Mesenchymal stem cell (in vitro differentiated cells and primary cell): Measurements from ENCODE around the gene TTC7B.

ENCODE experiments used
- DNase-seq: peaks from one replicate; pipeline ENCODE4 v3.0.0-alpha.2; 2013
- H2AFZ ChIP-seq: one replicate; pipeline ENCODE4 v1.6.1; 2013; ENCODE audit warnings: low read depth, mild to moderate bottlenecking, control low read depth, inconsistent platforms, low read length, moderate library complexity
- H2AK5ac ChIP-seq: 2 replicates; pipeline ENCODE4 v1.6.1; 2013; ENCODE audit warnings: low read length, moderate library complexity, mild to moderate bottlenecking, inconsistent platforms; ENCODE audit not compliant: severe bottlenecking
- H2BK120ac ChIP-seq: one replicate; pipeline ENCODE4 v1.6.1; 2013; ENCODE audit warnings: low read depth, mild to moderate bottlenecking, inconsistent platforms, low read length, moderate library complexity
- H2BK12ac ChIP-seq, 2 experiments: one replicate each; pipeline ENCODE4 v1.6.1; 2013; ENCODE audit warnings: inconsistent platforms in 2 of 2, low read length in 2 of 2, mild to moderate bottlenecking in 2 of 2, moderate library complexity in 2 of 2, control low read depth in 1 of 2
- H2BK15ac ChIP-seq: one replicate; pipeline ENCODE4 v1.6.1; 2013; ENCODE audit warnings: mild to moderate bottlenecking, low read depth, inconsistent platforms; ENCODE audit not compliant: poor library complexity, severe bottlenecking
- H2BK5ac ChIP-seq: 2 replicates; pipeline ENCODE4 v1.6.1; 2013; ENCODE audit warnings: low read depth, mild to moderate bottlenecking, low read length, control low read depth, inconsistent platforms; ENCODE audit not compliant: poor library complexity, severe bottlenecking
- H3K14ac ChIP-seq, 2 experiments: one replicate each; pipeline ENCODE4 v1.6.1; 2013; ENCODE audit warnings: inconsistent platforms in 2 of 2, low read length in 2 of 2, control low read depth in 1 of 2, mild to moderate bottlenecking in 1 of 2, moderate library complexity in 1 of 2
- H3K18ac ChIP-seq, 2 experiments: one replicate each; pipeline ENCODE4 v1.6.1; 2013; ENCODE audit warnings: inconsistent platforms in 2 of 2, low read length in 2 of 2, control low read depth in 1 of 2, low read depth in 1 of 2, mild to moderate bottlenecking in 1 of 2
- H3K23ac ChIP-seq, 2 experiments: one replicate each; pipeline ENCODE4 v1.6.1; 2013; ENCODE audit warnings: inconsistent platforms in 2 of 2, low read length in 2 of 2, mild to moderate bottlenecking in 2 of 2, moderate library complexity in 2 of 2, control low read depth in 1 of 2
- H3K27ac ChIP-seq: 2 replicates; pipeline ENCODE4 v1.5.1; 2013; ENCODE audit warnings: mild to moderate bottlenecking, moderate library complexity, low read length, control low read depth, inconsistent platforms; ENCODE audit not compliant: poor library complexity, severe bottlenecking
- H3K27me3 ChIP-seq, 2 experiments: 2 replicates each; pipeline versions ENCODE4 v1.6.1 to v1.7.0; 2013; ENCODE audit warnings: low read length in 2 of 2, mild to moderate bottlenecking in 2 of 2, moderate library complexity in 2 of 2, control low read depth in 1 of 2, inconsistent platforms in 1 of 2; ENCODE audit not compliant: control insufficient read depth in 1 of 2, insufficient read depth in 1 of 2
- H3K36me3 ChIP-seq, 2 experiments: 2 replicates each; pipeline versions ENCODE4 v1.6.1 to v1.7.0; 2013; ENCODE audit warnings: low read length in 2 of 2, control low read depth in 1 of 2, inconsistent platforms in 1 of 2, low read depth in 1 of 2, mild to moderate bottlenecking in 1 of 2; ENCODE audit not compliant: insufficient read depth in 2 of 2, control insufficient read depth in 1 of 2
- H3K4ac ChIP-seq, 2 experiments: one replicate each; pipeline ENCODE4 v1.6.1; 2013; ENCODE audit warnings: inconsistent platforms in 2 of 2, low read length in 2 of 2, mild to moderate bottlenecking in 2 of 2, moderate library complexity in 2 of 2, control low read depth in 1 of 2, low read depth in 1 of 2
- H3K4me1 ChIP-seq: 2 replicates; pipeline ENCODE4 v1.6.1; 2013; ENCODE audit warnings: low read depth, low read length, control low read depth; ENCODE audit not compliant: control insufficient read depth, insufficient read depth
- H3K4me2 ChIP-seq: 2 replicates; pipeline ENCODE4 v1.6.1; 2013; ENCODE audit warnings: low read length, mild to moderate bottlenecking, inconsistent platforms; ENCODE audit not compliant: poor library complexity, severe bottlenecking
- H3K4me3 ChIP-seq, 2 experiments: 2 replicates each; pipeline versions ENCODE4 v1.5.1 to v1.7.0; 2013; ENCODE audit warnings: low read length in 2 of 2, mild to moderate bottlenecking in 2 of 2, control low read depth in 1 of 2, low read depth in 1 of 2; ENCODE audit not compliant: insufficient read depth in 1 of 2
- H3K79me1 ChIP-seq: replicated peaks from 2 replicates; pipeline ENCODE4 v1.6.1; 2013; ENCODE audit warnings: mild to moderate bottlenecking, control low read depth, low read length, inconsistent platforms; ENCODE audit not compliant: poor library complexity, severe bottlenecking
- H3K9ac ChIP-seq: 2 replicates; pipeline ENCODE4 v1.7.0; 2013; ENCODE audit warnings: mild to moderate bottlenecking, low read length, moderate library complexity
- H3K9me3 ChIP-seq: 2 replicates; pipeline ENCODE4 v1.7.0; 2013; ENCODE audit warnings: mild to moderate bottlenecking, low read length; ENCODE audit not compliant: control insufficient read depth
- H4K8ac ChIP-seq: one replicate; pipeline ENCODE4 v1.6.1; 2013; ENCODE audit warnings: inconsistent platforms, mild to moderate bottlenecking, low read length, moderate library complexity
- H4K91ac ChIP-seq: one replicate; pipeline ENCODE4 v1.6.1; 2013; ENCODE audit warnings: mild to moderate bottlenecking, low read length, inconsistent platforms
- WGBS: methylation state at CpG from one replicate; pipeline ENCODE4 v1.1.7; 2013; ENCODE audit warnings: mixed read lengths; 5-methylcytosine and 5-hydroxymethylcytosine counted together

TTC7B gene

DNA sequence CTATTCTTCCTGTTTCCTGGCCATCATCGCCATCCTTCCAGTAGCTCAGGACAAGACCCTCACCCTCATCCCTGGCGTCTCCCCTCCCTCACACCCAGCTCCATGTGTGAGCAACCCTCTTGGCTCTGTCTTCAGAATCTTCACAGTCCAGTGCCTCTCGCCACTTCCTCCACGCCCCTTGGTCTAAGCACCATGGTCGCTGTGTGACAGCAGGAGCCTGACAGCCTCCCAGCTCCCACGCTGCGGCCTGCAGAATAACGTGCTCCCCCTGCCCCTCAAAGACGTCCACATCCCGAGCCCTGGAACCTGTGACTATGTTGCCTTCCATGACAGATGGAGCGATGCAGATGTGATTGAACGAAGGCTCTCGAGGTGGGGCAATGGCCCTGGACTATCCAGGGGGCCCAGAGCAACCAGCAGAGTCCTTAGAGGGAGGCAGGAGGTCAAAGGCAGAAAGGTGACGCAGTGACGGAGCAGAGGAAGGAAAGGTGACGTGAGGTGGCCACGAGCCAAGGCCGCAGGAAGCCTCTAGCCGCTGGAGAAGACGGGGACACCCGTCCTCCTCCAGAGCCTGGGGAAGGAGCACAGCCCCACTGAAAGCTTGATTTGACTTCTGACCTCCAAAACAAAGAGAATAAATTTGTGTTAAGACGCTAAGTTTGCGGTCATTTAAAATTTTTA lies 279.6 kb downstream of the TTC7B start:
- Histone ChIP-seq H3K4me1 (peaks cover 21% of the 10 kb centered on the region), H4K91ac (no peak overlapping the region), H3K23ac (no peak overlapping the region), H3K27me3 (no peaks in the 10 kb centered on the region), H3K36me3 (peaks cover 13 to 21% of the 10 kb centered on the region in 2 experiments), H3K9me3 (no peaks in the 10 kb centered on the region), H3K4me2 (no peak overlapping the region), H3K18ac (no peak overlapping the region), H3K4ac (no peak overlapping the region), H3K9ac (no peak overlapping the region), H2BK120ac (no peak overlapping the region), H3K4me3 (no peak overlapping the region), H2BK12ac (no peak overlapping the region), H3K14ac (no peak overlapping the region), H2BK5ac (no peak overlapping the region), H3K27ac (no peak overlapping the region), H2BK15ac (no peak overlapping the region), H2AFZ (no peak overlapping the region), H2AK5ac (no peak overlapping the region), H3K79me1 (no peaks in the 10 kb centered on the region), H4K8ac (no peak overlapping the region)
- 92% methylated on average over 23 of the region's 23 CpGs for WGBS
- DNase-seq, result no peak

DNA sequence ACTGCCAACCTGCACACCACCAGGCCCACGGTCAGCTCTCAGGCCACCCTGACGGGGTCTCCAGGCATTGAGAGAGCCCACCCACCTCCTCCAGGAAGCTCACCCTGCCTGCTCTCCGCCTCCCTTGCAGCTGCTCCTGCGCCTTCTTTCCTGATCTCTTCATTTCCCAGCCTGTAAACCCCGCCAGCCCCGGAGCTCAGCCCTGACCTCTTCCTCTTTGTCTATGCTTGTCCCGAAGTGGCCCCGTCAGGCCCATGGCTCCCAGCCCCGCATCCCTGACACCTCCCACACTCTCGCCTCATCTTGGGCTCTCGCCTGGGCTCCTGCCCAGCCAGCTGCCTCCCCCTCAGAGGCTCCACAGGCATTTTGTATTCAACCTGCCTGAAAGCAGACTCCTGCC lies 280.1 kb downstream of the TTC7B start:
- Histone ChIP-seq H3K79me1 (no peaks in the 10 kb centered on the region), H3K27ac (no peak overlapping the region), H3K9ac (no peak overlapping the region), H3K4ac (no peak overlapping the region), H2AFZ (no peak overlapping the region), H3K27me3 (no peaks in the 10 kb centered on the region), H2BK12ac (no peak overlapping the region), H3K18ac (peak overlapping the region in 1 of 2 experiments; percentile 11), H2BK120ac (no peak overlapping the region), H3K4me2 (no peak overlapping the region), H4K8ac (no peak overlapping the region), H2BK15ac (no peak overlapping the region), H3K14ac (no peak overlapping the region), H4K91ac (no peak overlapping the region), H3K4me1 (peaks cover 19% of the 10 kb centered on the region), H3K36me3 (peaks cover 9 to 18% of the 10 kb centered on the region in 2 experiments), H2AK5ac (no peak overlapping the region), H3K23ac (no peak overlapping the region), H2BK5ac (no peak overlapping the region), H3K9me3 (no peaks in the 10 kb centered on the region), H3K4me3 (no peak overlapping the region)
- DNase-seq, result no peak
- WGBS, result 91% methylated on average over 11 of the region's 11 CpGs

DNA sequence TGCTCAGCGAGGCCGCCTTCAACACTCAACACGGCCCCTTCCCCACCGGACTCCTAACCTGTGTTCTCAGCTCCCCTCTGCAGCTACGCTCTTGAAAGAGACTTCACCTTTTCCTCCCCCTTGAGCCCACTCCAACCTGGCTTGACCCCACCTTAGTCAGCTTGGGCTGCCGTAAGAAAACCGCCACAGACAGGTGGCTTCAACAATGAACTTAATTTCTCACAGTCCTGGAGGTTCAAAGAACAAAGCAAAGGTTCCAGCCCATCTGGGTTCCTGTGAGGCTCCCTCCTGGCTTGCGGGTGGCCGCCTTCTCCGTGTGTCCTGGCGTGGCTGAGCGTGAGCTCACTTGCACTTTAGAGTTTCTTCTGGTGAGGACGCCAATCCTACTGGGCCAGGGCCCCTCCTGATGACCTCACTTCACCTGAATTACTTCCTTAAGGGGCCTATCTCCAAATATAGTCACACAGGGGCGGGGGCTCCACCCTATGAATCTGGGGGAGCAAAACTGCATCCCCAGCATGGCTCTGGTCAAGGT lies 280.6 kb downstream of the TTC7B start:
- H2AFZ ChIP-seq, result no peak overlapping the region
- H3K4ac ChIP-seq, result no peak overlapping the region
- 86% methylated on average over 14 of the region's 14 CpGs for WGBS
- no peak overlapping the region for H3K27ac ChIP-seq
- H2BK12ac ChIP-seq, result no peak overlapping the region
- H3K9me3 ChIP-seq, result no peaks in the 10 kb centered on the region
- no peak overlapping the region for H3K9ac ChIP-seq
- H3K14ac ChIP-seq, result no peak overlapping the region
- peaks cover 5 to 17% of the 10 kb centered on the region in 2 experiments for H3K36me3 ChIP-seq
- no peak overlapping the region for H4K91ac ChIP-seq
- DNase-seq, result no peak
- no peaks in the 10 kb centered on the region for H3K79me1 ChIP-seq
- H3K18ac ChIP-seq, result no peak overlapping the region
- no peak overlapping the region for H2BK15ac ChIP-seq
- no peak overlapping the region for H3K23ac ChIP-seq
- no peak overlapping the region for H4K8ac ChIP-seq
- no peak overlapping the region for H3K4me3 ChIP-seq
- H3K4me1 ChIP-seq, result peaks cover 18% of the 10 kb centered on the region
- no peak overlapping the region for H2BK5ac ChIP-seq
- H2BK120ac ChIP-seq, result no peak overlapping the region
- H3K27me3 ChIP-seq, result no peaks in the 10 kb centered on the region
- H2AK5ac ChIP-seq, result no peak overlapping the region
- H3K4me2 ChIP-seq, result no peak overlapping the region

DNA sequence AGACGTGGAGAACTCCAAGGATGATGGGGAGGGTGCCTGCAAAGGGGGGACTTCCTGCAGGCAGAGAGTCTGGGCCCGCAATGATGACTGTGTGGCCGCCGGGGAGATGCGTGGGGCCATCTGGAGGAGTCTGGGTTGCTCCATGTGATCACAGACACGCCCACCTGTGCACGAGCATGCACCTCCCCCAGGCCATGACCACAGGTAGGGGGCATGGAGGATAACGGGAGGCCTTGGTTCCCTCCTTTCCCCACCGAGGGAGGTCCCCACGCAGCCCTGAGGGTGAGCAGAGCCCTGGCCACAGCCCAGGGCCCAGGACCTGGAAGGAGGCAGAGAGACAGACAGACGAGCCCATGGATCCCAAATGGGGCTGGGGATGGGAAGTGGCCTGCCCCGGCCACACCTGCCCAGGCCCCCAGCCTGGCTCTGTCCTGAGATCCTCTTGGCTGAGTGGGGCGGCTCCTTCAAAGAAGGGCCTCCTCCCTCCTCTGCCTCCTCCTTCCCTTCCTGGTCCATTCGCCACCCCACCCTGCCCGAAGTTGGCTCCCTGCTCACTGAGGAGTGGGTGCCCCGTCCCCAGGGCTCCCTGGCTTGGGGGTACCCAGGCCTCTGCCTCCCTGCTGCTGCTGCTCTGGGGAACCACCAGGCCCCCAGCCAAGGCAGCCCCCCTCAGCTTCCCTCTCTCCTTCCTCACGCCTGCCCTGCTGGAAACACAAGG lies 281.2 kb downstream of the TTC7B start:
- Histone ChIP-seq H3K27ac (no peak overlapping the region), H3K4me2 (no peak overlapping the region), H3K14ac (no peak overlapping the region), H2AK5ac (no peak overlapping the region), H2BK120ac (no peak overlapping the region), H4K91ac (peak overlapping the region; percentile 81), H3K36me3 (peaks cover 4 to 15% of the 10 kb centered on the region in 2 experiments), H2AFZ (no peak overlapping the region), H3K9me3 (no peaks in the 10 kb centered on the region), H2BK5ac (no peak overlapping the region), H3K27me3 (no peaks in the 10 kb centered on the region), H3K23ac (no peak overlapping the region), H4K8ac (no peak overlapping the region), H2BK15ac (peak overlapping the region; percentile 54), H3K4me1 (peaks cover 18% of the 10 kb centered on the region), H3K4ac (no peak overlapping the region), H3K9ac (no peak overlapping the region), H2BK12ac (peak overlapping the region in 1 of 2 experiments; percentile 38), H3K4me3 (no peak overlapping the region), H3K79me1 (no peaks in the 10 kb centered on the region), H3K18ac (no peak overlapping the region)
- DNase-seq, result no peak
- 91% methylated on average over 17 of the region's 17 CpGs for WGBS
